Measurements from ENCODE around the gene PTEN.

Gene PTEN

GRCh38 chr10:87987206-87987605 is 123.8 kb downstream of the PTEN start:
- no peak for DNase-seq

DNA sequence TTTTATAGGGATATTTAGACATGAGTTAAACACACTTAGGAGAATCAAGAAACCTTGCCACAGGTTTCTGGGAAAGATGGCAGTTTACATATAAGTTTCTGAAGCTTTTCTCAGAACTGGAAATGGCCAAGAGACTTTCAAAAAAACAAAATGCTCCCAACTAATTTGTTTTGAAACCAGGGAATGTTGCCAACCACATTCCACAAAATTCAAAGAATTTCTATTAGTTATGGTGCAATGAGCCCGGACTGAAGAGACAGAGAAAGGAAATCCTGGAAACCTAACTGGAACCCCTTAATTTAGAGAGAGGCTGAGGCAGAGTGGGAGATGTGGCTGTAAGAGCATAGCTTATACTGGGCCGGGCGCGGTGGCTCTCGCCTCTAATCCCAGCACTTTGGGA is 128.5 kb downstream of the PTEN start:
- no peak for DNase-seq

GRCh38 chr10:88004451-88004850 is 141.0 kb downstream of the PTEN start:
- no peak for DNase-seq

GRCh38 chr10:88006261-88006660 is 142.8 kb downstream of the PTEN start:
- no peak for DNase-seq

DNA sequence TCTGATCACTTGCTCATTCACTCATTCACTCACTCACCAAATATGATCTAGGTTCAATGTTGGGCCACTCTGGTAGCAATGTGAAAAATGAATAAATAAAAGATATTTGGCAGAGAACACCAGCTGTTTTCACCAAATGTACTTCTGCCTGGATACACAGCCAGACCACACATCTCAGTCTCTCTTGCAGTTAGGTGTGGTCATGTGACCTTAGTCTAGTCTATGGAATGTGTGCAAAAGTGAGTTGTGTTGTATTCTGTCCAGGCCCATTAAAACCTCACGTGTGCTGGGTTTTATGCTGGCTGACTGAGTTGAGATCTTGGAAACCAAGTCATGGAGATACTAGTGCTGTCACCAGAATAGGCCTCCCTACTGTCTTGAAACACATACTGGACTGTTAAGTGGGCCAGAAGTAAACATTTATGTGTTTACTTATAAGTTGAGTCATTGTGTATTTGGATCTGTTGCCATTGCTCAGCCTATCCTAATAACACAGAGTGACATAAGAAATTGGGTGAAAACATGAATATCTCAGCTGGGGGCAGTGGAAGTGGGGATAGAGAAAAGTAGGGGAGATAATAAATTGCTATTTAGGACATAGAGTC is 145.5 kb downstream of the PTEN start:
- no peak for DNase-seq

DNA sequence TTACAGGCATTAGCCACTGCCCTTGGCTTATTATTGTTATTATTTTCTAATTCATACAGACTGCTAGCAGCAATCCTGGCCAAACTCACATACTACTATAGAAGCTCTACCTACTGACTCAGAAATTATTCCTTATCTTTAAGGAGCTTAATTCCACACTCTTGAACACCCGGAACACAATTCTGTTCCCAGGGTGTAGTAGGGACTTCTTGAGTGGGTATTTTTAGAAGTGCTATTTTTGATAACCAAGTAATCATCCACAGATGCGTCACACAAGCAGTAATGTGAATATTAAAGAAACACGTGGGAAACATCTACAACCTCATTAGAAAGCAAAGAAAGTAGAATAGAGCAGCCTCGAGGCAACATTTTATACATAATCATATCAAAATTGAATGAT is 149.2 kb downstream of the PTEN start:
- no peak for DNase-seq

DNA sequence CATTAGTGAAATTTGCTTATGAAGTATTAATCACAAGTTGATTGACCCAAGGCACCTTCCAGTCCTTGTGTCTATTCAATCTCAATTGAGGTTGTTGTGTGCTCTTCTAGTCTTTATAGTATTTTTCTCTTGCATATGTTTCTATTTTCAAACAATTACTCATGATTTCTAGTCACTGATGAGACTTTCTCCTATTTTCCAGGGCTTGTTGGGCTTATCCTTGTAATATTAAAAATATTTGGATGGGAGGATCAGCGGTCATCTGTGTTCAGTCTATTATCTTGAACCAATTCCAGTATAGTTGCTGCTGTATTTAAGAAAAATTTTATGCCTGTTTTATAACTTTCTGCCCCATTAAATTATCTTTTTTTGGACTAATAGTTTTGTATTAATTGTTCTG is 154.4 kb downstream of the PTEN start:
- no peak for DNase-seq

GRCh38 chr10:88019753-88020152 is 156.3 kb downstream of the PTEN start:
- no peak for DNase-seq

Data from SHP77 treated with DMSO at 0.1 percent for 48 hours (cell line).